ENCODE measurements around the gene RBPJL.
"Not testable (repeated sequence)": the region's sequence is repeated elsewhere in the genome, so short reads cannot be mapped to it uniquely, and the experiment has no call there.

Gene RBPJL

DNA sequence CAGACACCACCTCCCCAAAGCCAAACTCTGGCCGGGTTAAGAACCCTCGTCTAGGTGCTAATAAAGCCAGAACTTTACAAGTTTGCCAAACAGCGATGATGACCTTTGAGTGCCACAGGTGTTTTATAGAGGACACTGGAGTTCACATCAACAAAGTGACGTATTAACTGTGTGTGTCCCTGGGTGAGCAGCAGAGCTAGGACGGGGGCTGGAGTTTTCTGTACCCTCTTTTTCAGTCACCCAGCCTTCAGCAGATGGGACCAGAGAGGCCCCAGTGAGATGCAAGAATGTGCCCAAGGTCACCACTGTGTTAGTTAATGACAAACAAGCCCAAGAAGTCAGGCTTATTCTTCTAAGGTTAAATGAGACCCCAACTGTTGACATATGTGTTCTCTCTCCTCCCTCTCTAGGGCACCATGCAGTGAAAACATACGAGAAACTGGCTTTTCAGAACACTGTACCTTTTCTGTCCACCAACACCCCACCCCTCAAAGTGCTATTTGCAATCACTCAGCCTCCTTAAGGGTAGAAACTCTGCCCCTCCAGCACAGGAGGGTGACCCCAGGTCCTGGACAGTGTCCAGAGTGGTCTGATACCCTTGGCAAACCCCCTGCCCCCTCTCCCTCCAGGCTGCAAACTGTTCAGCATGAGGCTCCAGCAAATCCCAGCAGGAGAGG lies 36.4 kb downstream of the RBPJL start:
- no peak for DNase-seq

DNA sequence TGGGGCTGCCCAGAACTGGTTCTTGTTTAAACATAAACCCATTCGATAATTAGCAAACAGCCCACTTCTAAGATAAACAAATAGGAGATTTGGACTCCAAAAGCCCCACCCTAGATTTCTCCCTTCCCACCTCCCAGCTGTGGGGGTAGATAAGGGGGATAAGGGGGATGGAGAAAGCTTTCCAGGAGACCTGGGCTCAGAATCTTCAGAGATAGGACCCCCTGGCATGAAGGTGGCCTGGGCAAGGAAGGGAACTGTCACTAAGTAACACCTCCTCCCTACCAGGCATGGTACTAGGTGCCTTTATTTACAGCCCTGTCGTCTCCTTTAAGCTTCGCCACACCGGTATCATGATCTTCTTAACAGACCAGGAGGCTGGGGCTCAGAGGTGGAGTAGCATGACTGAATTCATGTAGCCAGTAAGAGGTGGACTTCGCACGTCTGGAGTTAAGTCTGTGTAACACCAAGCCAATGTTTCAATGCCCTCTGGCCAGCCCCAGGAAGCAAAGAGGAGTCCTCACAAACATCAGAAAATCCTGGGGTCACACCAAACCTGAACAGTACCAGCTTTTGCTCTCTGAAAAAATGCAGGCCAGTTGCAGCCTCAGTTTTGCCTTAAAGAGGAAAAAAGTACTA lies 37.0 kb downstream of the RBPJL start:
- no peak for DNase-seq

DNA sequence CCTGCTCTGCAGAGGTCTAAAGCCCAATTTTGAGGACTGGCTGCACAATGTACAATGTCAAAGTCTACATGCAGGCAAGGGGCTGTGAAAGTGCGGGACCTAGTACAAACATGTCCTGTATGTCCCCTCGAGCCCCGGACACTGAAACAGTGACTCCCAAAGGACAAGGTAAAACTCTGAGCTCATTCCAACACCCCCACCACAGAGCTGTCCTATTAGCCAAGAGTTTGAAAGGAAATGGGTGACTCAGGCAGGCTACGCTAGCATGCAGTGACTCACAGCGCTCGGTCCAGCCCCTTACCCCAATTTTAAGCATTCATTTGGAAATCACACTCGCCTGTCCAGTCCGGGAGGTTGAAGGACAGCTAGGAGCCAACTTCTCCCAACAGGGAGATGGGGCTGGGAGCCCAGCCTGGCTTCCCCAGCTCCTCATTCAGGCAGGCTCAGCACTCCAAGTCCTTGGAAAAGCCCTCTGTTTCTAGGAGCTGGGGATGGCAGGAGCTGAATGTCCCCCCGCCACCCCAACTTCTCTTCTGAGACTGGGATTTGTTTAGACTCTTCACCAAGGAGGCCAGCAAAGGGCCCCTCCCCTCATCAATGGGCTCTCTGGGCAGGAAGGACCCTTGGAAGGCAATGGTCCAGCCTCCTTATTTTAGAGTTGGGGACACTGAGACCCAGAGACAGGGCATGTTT lies 37.7 kb downstream of the RBPJL start:
- DNase-seq, result peak; percentile 86

DNA sequence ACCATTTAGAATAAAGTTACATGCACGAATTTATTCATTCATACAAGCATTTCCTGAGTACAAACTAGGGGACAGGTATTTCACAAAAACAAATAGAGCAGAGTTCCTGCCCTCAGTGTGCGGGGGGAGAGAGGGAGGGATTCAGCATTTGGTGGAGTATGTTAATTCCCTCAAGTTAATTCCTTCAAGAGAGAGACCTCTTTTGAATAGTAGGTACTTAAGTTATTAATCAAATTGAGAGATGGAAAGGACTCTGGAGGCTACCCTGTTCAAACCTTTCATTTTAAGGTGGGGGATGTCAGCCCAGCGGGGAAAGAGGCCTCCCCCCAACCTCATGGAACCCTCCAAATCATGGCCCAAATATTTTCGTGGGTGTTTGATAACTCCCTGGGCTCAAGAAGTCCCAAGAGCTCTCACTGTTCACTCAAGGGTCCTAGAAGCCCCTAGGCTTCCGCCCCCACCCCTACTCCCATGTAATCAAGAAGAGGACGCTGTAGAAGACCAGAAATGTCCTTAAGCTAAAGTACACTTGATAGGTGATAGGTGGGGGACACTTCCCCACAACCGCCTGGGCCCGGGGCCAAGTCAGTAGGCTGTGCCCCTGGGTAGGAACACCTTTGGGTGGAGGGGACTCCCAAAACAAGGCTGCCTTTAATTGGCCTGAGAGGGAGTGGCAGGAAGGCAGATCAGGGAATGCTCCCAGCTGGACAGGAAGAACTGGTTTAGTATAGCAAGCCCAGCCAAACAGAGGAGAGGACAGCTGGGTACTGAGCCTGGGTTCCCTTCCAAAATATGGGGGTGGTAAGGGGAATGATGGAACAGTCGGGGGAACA lies 38.7 kb downstream of the RBPJL start:
- DNase-seq, result no peak

DNA sequence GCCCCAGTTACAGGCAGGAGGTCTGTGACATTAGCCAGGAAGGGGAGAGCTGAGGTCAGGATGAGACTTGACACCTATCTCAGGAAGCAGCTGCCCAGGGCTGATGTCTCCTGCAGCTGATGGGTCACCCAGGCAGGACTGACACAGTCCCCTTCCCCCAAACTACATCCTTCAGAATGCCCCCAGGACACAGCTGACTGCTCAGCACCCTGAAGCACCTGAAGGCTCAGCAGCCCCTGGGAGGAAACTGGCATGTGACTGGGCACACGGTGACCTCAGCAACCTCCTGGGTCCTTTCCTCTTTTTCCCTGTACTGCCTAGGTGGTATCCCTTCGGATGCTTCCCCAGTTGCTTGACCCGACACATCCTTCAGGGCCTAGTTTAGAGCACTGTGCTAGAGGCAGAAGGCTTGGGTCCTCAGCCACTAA lies 39.7 kb downstream of the RBPJL start:
- no peak for DNase-seq

DNA sequence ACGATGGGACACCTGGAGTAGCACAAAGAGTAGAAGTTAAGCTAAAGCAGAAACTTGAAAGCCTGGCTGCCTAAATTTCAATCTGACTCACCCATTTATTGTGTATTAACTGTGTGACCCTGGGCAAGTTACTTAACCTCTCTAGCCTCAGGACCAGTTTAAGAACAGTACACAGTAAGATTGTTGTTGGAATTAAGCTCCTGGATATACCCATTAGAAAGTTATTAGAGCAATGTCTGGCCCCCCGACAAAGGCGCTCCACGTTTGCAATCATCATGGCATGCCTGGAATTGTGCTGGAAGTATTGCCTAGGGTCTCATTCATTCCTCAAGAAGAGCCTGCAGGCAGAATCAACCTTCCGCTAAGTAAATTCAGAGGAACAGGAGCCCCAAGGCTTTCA lies 40.2 kb downstream of the RBPJL start:
- DNase-seq, result peak; percentile 34

DNA sequence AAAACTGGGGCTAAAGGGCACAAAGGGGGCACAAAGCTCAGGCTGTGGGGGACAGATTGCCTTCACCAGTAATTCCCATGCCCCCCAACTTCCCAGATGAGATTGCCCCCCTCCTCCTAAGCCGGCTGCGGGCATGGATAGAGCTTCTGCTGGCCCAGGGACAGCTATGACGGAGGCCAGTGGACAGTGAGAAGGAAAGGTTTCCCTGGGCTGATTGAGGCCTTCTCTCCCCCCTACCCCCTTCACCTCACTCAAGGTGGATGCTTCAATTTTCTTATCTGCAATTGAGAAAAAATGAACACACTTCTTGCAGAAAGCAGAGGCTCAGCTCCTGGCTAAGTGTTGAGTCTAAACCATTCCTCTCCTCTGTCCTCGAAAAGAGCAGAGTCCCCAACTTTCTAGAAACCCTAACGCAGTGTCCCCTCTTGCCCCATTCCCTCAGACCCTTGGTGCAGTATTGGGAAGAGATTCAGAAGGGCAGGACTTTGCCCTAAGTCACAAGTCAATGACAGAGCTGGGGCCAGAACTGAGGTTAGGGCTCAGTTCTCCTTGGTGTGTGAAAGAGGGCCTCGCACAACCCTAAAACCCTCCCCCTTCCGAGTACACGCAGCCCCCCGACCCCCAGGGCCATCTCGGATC lies 40.8 kb downstream of the RBPJL start:
- DNase-seq, result no peak

DNA sequence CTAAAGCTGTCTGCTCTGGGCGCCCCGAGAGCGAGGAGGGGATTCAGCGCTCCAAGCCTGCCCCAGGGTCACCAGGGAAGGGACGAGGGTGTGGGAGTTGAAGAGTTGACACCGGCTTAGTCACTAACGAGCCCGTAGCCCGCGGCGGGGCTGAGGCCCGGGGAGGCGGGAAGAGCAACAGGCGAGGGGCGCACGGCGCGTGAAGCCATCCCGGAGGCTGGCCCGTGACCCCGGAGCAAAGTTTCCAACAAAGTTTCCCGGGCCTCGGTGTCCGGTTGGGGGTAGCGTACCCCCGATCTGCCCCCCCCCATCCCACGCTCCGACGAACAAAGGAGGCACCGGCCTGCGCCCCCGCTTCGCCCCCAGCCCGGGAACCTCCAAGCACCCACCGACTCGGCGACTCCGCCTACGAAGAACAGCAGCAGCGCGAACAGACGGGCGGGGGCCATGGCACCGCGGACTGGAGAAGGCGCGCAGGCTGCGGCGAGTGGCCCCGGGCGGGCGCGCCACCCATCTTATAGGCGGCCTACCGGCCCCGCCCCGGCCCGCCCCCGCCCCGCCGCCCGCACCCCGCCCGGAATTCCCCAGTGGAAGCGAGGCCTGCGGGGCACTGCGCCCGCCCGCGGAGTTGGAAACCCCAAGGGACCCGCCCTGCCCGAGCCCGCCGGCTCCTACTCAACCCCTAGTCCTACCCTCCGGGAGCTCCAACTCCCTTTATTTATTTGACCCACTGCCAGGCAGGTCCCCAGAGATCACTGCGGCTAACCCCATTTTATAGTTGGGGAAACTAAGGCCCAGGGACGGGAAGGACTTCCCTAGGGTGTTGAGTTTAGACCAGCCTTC lies 41.5 kb downstream of the RBPJL start, which contains the start of gene SDC4:
TSS of gene SDC4 (minus strand) at position 489 of the 843 bp plus-strand sequence. CDS start at position 449, 40 bp downstream.
- DNase-seq, result peak; percentile 64

DNA sequence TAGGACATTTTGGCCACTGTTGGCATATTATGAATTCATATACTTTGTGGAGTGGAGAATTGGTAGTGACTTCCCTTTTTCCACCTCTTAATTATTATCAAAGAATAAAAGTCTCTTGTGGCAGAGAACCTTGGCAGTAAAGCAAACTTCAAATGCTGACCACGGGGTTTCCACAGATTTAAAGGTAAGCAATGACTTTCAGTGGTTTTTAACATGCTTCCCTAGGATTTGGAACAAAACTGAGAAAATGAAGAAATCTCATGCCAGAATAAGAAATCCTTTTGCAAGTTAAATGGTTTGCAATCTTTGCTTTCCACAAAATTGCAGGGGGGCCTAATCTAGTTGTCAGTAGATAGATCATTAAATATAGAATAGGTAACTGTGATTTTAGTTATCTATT lies 43.6 kb downstream of the RBPJL start:
- DNase-seq, result no peak

DNA sequence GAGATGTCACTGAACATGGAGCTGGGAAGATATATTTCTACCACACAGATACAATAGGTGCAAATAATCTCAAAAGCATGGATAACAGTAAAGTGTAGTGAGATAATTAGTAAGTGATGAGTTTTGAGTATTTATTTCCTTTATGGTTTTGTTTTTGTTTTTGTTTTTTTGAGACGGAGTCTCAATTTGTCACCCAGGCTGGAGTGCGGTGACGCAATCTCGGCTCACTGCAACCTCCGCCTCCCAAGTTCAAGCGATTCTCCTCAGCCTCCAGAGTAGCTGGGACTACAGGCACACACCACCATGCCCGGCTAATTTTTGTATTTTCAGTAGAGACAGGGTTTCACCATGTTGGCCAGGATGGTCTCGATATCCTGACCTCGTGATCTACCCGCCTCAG lies 44.2 kb downstream of the RBPJL start:
- not testable (repeated sequence) for DNase-seq

DNA sequence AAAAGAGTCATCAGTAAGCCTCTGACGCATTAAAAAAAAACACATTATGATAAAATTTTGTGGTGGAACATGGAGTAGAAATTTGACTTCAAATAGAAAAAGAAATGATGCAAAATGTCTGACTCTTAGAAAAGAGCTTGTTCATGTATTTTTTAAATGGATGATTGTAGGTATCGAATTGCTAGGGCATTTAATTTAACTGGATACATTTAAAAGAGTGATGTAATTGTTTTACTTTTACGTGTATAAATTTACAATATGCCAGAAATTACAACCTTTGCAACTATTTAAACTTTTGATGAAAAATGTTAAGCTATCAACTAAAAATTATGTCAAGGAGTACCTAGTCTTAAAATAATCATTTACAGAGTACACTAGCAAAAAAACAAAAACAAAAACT lies 46.1 kb downstream of the RBPJL start:
- DNase-seq, result no peak

DNA sequence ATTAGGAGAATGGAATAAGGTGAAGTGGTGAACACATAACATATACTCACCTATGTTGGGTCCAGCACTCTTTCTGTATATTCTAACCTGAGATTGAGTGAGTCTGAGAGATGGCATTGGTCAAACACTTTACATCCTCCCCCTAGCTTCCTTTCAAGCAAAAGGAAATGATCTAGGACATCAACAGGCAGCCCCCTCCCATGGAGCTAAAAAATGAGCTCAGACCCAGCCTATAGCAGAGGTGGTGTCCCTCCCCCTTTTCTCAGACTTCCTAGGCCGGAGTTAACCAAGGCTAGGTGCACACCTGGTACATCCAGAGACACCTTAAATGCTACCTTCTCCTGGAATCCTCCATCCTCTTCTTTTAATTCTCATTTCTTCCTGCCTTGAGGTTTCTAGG lies 47.1 kb downstream of the RBPJL start:
- no peak for DNase-seq

DNA sequence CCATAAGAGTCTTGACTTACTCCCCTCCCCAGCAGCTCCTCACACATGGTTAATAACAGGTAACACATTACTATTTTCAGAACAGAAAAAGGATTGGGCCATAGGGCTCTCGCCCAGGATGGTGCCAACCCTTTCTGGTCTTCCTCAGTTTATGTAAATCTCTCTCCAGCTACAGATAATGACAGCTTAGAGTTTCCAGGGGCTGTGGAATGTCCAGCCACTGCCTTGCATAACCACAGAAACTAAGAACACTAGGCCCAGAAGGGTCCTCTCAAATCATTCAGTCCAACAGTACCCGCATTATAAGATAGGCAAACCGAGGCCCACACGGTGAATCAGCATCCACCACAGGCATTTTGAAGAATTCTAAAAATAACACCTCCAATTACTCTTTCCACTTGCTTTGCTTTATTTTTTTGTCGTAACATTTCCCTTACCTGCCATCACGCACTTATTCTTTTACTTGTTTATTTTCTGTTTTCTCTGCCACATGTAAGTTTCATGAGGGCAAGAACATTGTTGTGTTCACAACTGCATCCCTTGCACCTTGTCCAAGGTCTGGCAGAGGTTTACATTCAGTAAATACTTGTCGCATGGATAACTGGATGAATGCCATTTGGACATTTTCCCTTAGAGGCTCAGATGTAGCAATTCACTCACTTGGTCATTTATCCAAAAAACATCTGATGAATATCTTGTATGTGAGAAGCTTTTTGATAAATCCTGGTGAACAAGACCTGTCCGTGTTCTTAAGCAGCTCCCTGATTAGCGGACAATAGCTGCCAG lies 48.0 kb downstream of the RBPJL start:
- peak; percentile 59 for DNase-seq

DNA sequence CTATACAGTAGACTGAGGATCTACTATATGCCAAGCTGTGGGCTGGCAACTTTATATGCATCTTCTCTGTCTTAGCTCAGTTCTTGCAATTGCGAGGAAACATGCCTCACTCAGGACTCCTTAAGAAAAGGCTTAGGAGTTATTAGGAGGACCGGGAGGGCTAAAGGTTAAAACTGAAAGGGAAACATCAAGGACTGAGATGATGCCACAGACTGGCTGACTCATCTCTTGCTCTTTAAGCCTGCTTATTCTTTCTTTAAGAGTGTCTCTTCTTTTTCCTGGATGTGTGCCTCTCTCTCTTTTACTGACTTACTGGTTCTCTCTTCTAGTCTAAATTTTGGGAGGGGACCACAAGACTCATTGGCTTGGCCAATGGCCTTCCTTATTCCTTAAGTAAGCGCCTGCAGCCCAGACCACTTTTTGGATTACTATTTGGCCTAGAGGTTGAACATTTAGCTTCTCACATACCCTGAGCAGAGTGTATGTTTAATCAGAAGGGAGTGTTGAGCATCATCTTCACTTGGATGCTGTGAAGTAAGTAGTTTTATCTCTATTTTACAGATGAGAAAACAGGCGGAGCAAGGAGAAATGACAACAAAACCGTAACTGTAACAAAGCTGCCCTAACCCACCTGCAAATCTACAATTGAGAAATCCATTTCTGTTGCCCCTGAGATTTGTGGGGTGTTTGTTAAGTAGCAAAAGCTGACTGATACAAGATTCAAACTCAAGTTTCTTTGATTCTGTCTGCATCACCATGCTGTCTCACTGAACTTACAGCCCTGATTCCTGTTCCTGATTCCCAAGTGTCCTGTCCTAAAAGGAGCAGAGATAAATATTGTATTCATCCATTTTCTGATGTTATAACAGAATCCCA lies 48.8 kb downstream of the RBPJL start:
- peak; percentile 62 for DNase-seq

DNA sequence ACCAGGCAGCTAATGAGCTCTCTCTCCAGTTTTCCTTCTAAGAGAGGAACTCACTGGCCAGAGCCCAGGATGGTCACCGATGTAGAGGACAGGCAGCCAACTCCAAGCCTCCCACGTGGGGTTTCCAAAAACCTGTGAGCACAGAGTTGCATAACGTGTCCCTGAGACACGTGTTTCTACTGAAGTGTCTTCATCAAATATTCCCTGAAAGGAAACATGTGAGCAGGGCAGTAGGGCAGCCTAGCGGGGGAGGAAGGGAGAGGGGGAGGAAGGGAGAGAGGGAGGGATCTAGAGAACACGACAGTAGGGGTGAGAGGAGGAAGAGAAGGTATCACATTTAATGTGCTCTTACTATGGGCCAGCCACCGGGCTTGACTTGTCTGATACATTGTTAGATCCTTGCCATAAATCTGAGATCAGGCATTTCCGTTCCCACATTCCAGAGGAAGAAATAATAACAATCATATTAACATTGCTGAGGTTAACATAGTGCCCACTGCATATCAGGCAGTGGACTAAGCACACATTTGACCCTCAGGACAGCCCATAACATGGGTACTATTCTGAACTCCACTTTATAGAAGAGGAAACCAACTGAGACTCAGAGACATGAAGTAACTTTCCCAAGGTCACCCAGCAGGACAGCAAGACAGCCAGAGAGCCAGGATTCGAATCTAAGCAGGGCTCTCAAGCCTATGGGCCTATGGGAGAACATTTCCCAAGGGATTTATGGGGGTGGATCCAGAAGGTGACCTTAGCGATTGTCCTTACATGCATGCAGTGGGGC lies 51.8 kb downstream of the RBPJL start:
- peak; percentile 72 for DNase-seq

DNA sequence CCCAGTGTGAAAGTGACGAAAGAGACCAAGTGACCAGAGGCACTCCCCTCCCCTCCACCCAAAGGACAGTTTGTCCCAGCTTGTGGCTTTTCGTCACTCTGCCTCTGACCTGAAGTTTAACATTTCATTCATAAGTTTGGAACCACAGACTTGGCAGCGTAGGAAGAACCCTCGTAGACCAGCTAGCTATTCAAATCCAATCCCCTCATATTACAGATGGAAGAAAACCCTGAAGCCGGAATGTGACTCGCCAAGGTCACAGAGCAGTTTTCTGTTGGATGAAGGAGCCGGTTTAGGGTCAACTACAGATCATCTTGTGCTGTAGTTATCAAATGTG lies 52.4 kb downstream of the RBPJL start:
- DNase-seq, result peak; percentile 42

DNA sequence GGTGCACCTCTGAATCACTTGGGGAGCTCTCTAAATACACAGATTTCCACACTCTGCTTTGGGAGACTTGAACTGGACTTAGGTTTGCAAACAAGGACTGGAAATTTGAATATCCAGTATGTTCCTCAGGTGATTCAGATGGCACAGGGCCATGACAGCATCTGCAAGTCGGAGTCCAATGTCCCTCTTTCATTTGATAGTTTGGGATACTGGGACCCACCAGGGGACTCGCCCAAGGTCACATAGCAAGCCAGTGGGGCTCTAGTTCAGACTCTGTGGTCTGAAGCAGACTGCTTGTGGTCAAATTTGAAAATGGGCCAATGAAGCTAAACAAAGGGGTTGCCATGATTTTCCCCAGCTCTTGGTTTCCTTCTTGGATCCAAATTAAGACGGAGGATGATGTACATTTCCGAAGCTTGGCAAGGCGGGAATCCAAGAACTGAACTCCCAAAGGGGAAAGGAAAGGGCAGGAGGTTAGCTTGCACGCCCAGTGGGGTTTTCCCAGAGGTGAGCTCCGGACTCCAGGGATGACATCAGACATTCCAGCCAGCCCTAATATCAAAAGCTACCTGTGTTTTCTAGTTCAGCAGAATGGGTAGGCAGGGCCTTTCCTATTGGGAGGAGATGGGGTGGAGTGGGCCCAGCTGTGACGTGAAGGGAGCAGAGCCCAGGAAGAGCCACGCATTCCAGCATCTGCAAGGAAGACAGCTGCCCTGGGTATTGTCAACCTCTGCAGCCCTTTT lies 52.9 kb downstream of the RBPJL start:
- DNase-seq, result peak; percentile 60

DNA sequence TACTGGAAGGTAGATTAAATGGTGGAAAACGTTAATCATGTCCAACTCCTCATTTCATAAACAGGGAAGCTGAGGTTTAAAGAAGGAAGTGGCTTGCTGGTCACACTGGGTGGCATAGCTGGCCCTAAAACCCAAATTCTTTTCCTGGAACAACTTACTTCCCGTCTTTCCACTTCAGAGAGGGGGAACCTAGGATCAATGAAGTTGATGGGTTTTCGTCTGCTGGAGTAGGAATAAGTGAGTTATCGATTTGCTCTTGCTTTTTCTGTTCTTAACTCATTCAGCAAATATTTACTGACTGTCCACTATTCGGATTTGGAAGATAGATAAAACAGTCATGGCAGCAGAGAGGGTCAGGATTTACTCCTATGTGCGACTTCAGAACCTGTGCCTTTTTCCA lies 55.2 kb downstream of the RBPJL start:
- no peak for DNase-seq
